Measurements from ENCODE around the gene CISD3.

- TF ChIP-seq CTCF (IDR thresholded peaks at IDR 0.05; ENCODE audit: low read length): no peak
- TF ChIP-seq EZH2 (IDR thresholded peaks at IDR 0.05; ENCODE audit: borderline replicate concordance, low read length): no peak
Observed at GRCh38 chr17:38703742-38704605, 26.2 kb upstream of the CISD3 start.

Data from OCI-LY1 (cell line).